T follicular helper cell (primary cell): ENCODE data around the gene MACC1.

ENCODE experiments used
- DNase-seq: peaks from one replicate; pipeline ENCODE4 v3.0.0-alpha.2; 2020; ENCODE audit warnings: low read depth

MACC1 gene

GRCh38 chr7:20176578-20177242 lies 40.5 kb downstream of the MACC1 start:
- DNase-seq, result no peak

GRCh38 chr7:20173828-20174227 lies 43.4 kb downstream of the MACC1 start:
- DNase-seq, result no peak

- no peak for DNase-seq
These were observed 44.3 kb downstream of the MACC1 start for GRCh38 chr7:20172736-20173334.

GRCh38 chr7:20170633-20171032 lies 46.6 kb downstream of the MACC1 start:
- no peak for DNase-seq

- DNase-seq, result no peak
These were observed 52.1 kb downstream of the MACC1 start for GRCh38 chr7:20165146-20165510.

GRCh38 chr7:20164425-20165145 lies 52.6 kb downstream of the MACC1 start:
- DNase-seq, result no peak

GRCh38 chr7:20162665-20163064 lies 54.5 kb downstream of the MACC1 start:
- no peak for DNase-seq

GRCh38 chr7:20159226-20159747 lies 57.9 kb downstream of the MACC1 start:
- DNase-seq, result no peak

GRCh38 chr7:20158684-20159083 lies 58.5 kb downstream of the MACC1 start:
- no peak for DNase-seq

GRCh38 chr7:20157456-20157855 lies 59.7 kb downstream of the MACC1 start:
- DNase-seq, result no peak

- no peak for DNase-seq
These were observed 63.2 kb downstream of the MACC1 start for GRCh38 chr7:20153999-20154398.

- DNase-seq, result no peak
These were observed 63.6 kb downstream of the MACC1 start for GRCh38 chr7:20153567-20153966.

- no peak for DNase-seq
These were observed 64.7 kb downstream of the MACC1 start for GRCh38 chr7:20152511-20152910.

- DNase-seq, result no peak
These were observed 65.3 kb downstream of the MACC1 start for GRCh38 chr7:20151708-20152456.

GRCh38 chr7:20146451-20146850 lies 70.7 kb downstream of the MACC1 start:
- no peak for DNase-seq

- DNase-seq, result no peak
These were observed 72.4 kb downstream of the MACC1 start for GRCh38 chr7:20144801-20145200.

GRCh38 chr7:20141666-20142065 lies 75.5 kb downstream of the MACC1 start:
- DNase-seq, result no peak

GRCh38 chr7:20141002-20141345 lies 76.2 kb downstream of the MACC1 start:
- no peak for DNase-seq

GRCh38 chr7:20140291-20141001 lies 76.7 kb downstream of the MACC1 start:
- no peak for DNase-seq

GRCh38 chr7:20136647-20137046 lies 80.5 kb downstream of the MACC1 start:
- DNase-seq, result no peak

GRCh38 chr7:20133803-20134202 lies 83.4 kb downstream of the MACC1 start:
- DNase-seq, result no peak

- no peak for DNase-seq
These were observed 84.6 kb downstream of the MACC1 start for GRCh38 chr7:20132585-20132984.
